Testis (tissue), 3 donors: ENCODE measurements around the gene ZNF143. TPM values are rescaled to one million over a fixed set of nuclear protein-coding genes. Genes with fewer than 3 reads are reported as not detected.
"Not testable (repeated sequence)": the region's sequence is repeated elsewhere in the genome, so short reads cannot be mapped to it uniquely, and the experiment has no call there.

Experiments used
- DNase-seq: peaks from one replicate; pipeline ENCODE4 v3.0.0-alpha.2; 2019
- H3K27ac ChIP-seq, 2 donors: fragments of 200-600 bp; sonication (generic); one replicate each; pipeline ENCODE4 v1.5.1; 2019
- H3K27me3 ChIP-seq: fragments of 200-600 bp; sonication (generic); one replicate; pipeline ENCODE4 v1.5.1; 2019
- H3K36me3 ChIP-seq: fragments of 200-600 bp; sonication (generic); one replicate; pipeline ENCODE4 v1.5.1; 2017; ENCODE audit warnings: low read depth; ENCODE audit errors: missing control alignments
- H3K4me1 ChIP-seq: fragments of 200-600 bp; sonication (generic); one replicate; pipeline ENCODE4 v1.5.1; 2019
- H3K4me3 ChIP-seq, 2 donors: fragments of 200-600 bp; sonication (generic); one replicate each; pipeline ENCODE4 v1.5.1; 2017 to 2019
- H3K9me3 ChIP-seq: fragments of 200-600 bp; sonication (generic); one replicate; pipeline ENCODE4 v1.5.1; 2017
- POLR2A ChIP-seq: fragments of 450-650 bp; IDR thresholded peaks from one replicate; pipeline ENCODE4 v1.6.1; 2017; ENCODE audit warnings: antibody characterized with exemption, mild to moderate bottlenecking, moderate library complexity
- WGBS, 2 donors: methylation state at CpG; one replicate each; pipeline ENCODE4 v1.1.5; 2018; 5-methylcytosine and 5-hydroxymethylcytosine counted together
- intact Hi-C: fragments of 100-400 bp; cut with DNase I; formaldehyde crosslinking; loops from one replicate; pipeline ENCODE4 v1.15.1; 2023; ENCODE audit warnings: low total_unique reads
- polyA plus RNA-seq: library from polyadenylated mRNA; stranded (reverse); fragments of 350-450 nt; fragmentation: Illumina TruSeq; extraction: RNeasy Lipid Tissue Mini Kit (QIAGEN cat#74804); gene quantifications from one replicate; pipeline ENCODE4 v1.2.3, GENCODE V29; 2014; ENCODE audit warnings: low read depth, low replicate concordance; ENCODE audit not compliant: insufficient read depth
- total RNA-seq, 2 donors: library from RNA; depleted of rRNA; stranded (reverse); fragments of >200 nt; gene quantifications; one replicate each; pipeline ENCODE4 v1.2.3, GENCODE V29; 2016
- TF ChIP-seq, protein P1 (sequence below), 3 experiments: fragments of 450-650 bp in 2 of 3; fragments of 200-600 bp in 1 of 3; sonication (generic) in 1 of 3; IDR thresholded peaks; one replicate each; pipeline ENCODE4 v1.5.1; 2016 to 2019; ENCODE audit warnings: antibody characterized with exemption in 3 of 3, mild to moderate bottlenecking in 2 of 3, moderate library complexity in 1 of 3

The ZNF143 gene
- total and polyA plus RNA-seq, 3 donors from 2014 or later = 37.2 to 49.9 (median 43.6) TPM

DNA sequence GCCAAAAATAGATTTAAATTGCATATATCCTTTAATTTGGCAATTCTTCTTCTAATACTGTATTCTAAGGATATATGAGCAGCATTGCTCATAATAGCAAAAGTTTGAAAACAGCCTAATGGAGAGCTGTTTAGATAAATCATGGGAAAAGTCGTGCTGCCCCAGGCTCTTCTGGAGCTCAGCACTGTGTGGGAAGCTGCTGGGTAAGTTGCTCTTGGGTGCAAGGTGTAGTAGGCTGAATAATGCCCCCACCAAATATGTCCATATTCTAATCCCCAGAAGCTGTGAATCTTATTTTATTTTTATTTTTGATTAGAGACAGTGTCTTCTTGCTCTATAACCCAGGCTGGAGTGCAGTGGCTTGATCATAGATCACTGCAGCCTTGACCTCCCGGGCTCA is 77.7 kb downstream of the ZNF143 start:
- DNase-seq = no peak
- H3K36me3 ChIP-seq = no peaks in the 10 kb centered on the region
- no peaks in the 10 kb centered on the region for H3K27me3 ChIP-seq
- no peaks in the 10 kb centered on the region for H3K4me1 ChIP-seq
- no peak overlapping the region for H3K27ac ChIP-seq
- intact Hi-C loops = no loop called here
- no peaks in the 10 kb centered on the region for H3K9me3 ChIP-seq
- no peak overlapping the region for H3K4me3 ChIP-seq
- 87 to 93% methylated on average over 2 of the region's 2 CpGs for WGBS, 2 donors
- TF ChIP-seq, protein P1, sequence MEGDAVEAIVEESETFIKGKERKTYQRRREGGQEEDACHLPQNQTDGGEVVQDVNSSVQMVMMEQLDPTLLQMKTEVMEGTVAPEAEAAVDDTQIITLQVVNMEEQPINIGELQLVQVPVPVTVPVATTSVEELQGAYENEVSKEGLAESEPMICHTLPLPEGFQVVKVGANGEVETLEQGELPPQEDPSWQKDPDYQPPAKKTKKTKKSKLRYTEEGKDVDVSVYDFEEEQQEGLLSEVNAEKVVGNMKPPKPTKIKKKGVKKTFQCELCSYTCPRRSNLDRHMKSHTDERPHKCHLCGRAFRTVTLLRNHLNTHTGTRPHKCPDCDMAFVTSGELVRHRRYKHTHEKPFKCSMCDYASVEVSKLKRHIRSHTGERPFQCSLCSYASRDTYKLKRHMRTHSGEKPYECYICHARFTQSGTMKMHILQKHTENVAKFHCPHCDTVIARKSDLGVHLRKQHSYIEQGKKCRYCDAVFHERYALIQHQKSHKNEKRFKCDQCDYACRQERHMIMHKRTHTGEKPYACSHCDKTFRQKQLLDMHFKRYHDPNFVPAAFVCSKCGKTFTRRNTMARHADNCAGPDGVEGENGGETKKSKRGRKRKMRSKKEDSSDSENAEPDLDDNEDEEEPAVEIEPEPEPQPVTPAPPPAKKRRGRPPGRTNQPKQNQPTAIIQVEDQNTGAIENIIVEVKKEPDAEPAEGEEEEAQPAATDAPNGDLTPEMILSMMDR (IDR thresholded peaks at IDR 0.05) = no peak
- TF ChIP-seq POLR2A = no peak

GRCh38 chr11:9549216-9549615 is 88.4 kb downstream of the ZNF143 start:
- H3K4me3 ChIP-seq, H3K9me3 ChIP-seq, DNase-seq, H3K27ac ChIP-seq, H3K4me1 ChIP-seq, intact Hi-C loops, H3K27me3 ChIP-seq, H3K36me3 ChIP-seq: not testable (repeated sequence)
- 88 to 92% methylated on average over 5 of the region's 5 CpGs for WGBS, 2 donors

DNA sequence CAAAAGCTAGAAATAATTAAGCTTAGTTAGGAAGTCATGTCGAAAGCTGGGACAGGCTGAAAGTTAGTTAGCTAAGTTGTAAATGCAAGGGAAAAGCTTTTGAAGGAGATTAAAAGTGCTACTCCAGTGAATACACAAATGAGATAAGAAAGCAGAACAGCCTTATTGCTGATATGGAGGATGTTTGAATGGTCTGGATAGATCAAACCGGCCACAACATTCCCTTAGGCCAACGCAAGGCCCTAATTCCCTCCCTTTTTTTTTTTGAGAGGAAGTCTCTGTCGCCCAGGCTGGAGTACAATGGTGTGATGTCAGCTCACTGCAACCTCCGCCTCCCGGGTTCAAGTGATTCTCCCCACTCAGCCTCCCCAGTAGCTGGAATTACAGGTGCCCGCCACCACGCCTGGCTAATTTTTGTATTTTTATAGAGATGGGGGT is 89.4 kb downstream of the ZNF143 start:
- no peak for DNase-seq
- no peaks in the 10 kb centered on the region for H3K9me3 ChIP-seq
- H3K27me3 ChIP-seq = no peaks in the 10 kb centered on the region
- no peaks in the 10 kb centered on the region for H3K36me3 ChIP-seq
- no peak for TF ChIP-seq POLR2A
- TF ChIP-seq, protein P1 (IDR thresholded peaks at IDR 0.05) = no peak
- intact Hi-C loops = no loop called here
- WGBS, 2 donors = 65 to 70% methylated on average over 8 of the region's 8 CpGs
- H3K27ac ChIP-seq = peak overlapping the region in 1 of 2 donors; percentile 69
- H3K4me1 ChIP-seq = no peaks in the 10 kb centered on the region
- H3K4me3 ChIP-seq = no peak overlapping the region

- intact Hi-C loops = no loop called here
- Histone ChIP-seq H3K9me3 (no peaks in the 10 kb centered on the region), H3K27me3 (no peaks in the 10 kb centered on the region), H3K4me3 (no peak overlapping the region), H3K27ac (no peak overlapping the region), H3K4me1 (no peaks in the 10 kb centered on the region), H3K36me3 (no peaks in the 10 kb centered on the region)
- 92 to 94% methylated on average over 2 of the region's 2 CpGs for WGBS, 2 donors
- TF ChIP-seq POLR2A = no peak
- TF ChIP-seq, protein P1 (IDR thresholded peaks at IDR 0.05) = no peak
- no peak for DNase-seq
These were observed 100.6 kb downstream of the ZNF143 start for GRCh38 chr11:9561279-9561982.

DNA sequence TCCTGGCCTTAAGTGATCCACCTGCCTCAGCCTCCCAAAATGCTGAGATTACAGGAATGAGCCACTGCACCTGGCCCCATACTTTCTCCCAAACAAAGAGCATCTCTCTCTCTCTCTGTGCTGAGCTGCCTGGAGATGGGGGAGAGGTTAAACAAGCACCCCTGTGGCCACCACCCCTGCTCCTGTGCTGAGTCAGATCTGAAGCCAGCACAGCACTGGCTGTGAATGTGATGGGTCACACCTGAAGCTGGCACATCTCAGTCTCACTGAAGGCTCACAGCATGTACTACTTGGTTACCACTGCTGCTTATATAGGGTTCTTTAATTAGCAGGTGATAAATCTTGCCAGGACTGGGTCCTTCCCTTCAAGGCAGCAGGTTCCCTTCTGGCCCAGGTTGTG is 101.9 kb downstream of the ZNF143 start:
- intact Hi-C loops = no loop called here
- Histone ChIP-seq H3K27ac (no peak overlapping the region), H3K27me3 (no peaks in the 10 kb centered on the region), H3K4me3 (no peak overlapping the region), H3K36me3 (no peaks in the 10 kb centered on the region), H3K4me1 (no peaks in the 10 kb centered on the region), H3K9me3 (no peaks in the 10 kb centered on the region)
- no peak for DNase-seq
- no peak for TF ChIP-seq POLR2A
- TF ChIP-seq, protein P1 (IDR thresholded peaks at IDR 0.05) = no peak
